H1 (cell line): ENCODE results near the gene NYAP2. TPM values are rescaled to one million over a fixed set of nuclear protein-coding genes. Genes with fewer than 3 reads are reported as not detected.

ENCODE experiments used
- CTCF ChIA-PET: fragments of 300-600 bp; sonication (Branson Sonifier 250); formaldehyde crosslinking; loops from one replicate; lab custom pipeline; 2021; ENCODE audit not compliant: partially characterized antibody; lab: Charles Lee
- POLR2A ChIA-PET: fragments of 300-600 bp; sonication (Branson Sonifier 250); formaldehyde crosslinking; loops from one replicate; lab custom pipeline; 2021; ENCODE audit warnings: inconsistent platforms; ENCODE audit not compliant: partially characterized antibody; lab: Charles Lee
- DNase-seq, 2 experiments: peaks; one replicate each; pipeline versions ENCODE4 v3.0.0 to v3.0.0-alpha.2; 2010 to 2022; ENCODE audit warnings: low spot score in 2 of 2, low read depth in 1 of 2, mixed read lengths in 1 of 2
- FAIRE-seq: peaks from 2 replicates; lab custom pipeline; 2011; peaks lifted over from hg19 to GRCh38; lab: Jason Lieb, UNC
- H2AFZ ChIP-seq: 2 replicates; pipeline ENCODE4 v1.8.1; 2012; ENCODE audit warnings: low read length, inconsistent platforms
- H2AK5ac ChIP-seq: 2 replicates; pipeline ENCODE4 v1.6.1; 2013; ENCODE audit warnings: low read depth, low read length
- H2BK120ac ChIP-seq: replicated peaks from 2 replicates; pipeline ENCODE3; 2013; ENCODE audit warnings: low read depth, low read length, inconsistent platforms
- H2BK12ac ChIP-seq: 2 replicates; pipeline ENCODE4 v1.6.1; 2013; ENCODE audit warnings: low read depth, low read length
- H2BK15ac ChIP-seq: 2 replicates; pipeline ENCODE4 v1.6.1; 2013; ENCODE audit warnings: low read length
- H2BK20ac ChIP-seq: 2 replicates; pipeline ENCODE4 v1.6.1; 2013; ENCODE audit warnings: low read length
- H2BK5ac ChIP-seq: 2 replicates; pipeline ENCODE4 v1.6.1; 2013; ENCODE audit warnings: low read depth, low read length
- H3K14ac ChIP-seq: 2 replicates; pipeline ENCODE4 v1.6.1; 2013; ENCODE audit warnings: inconsistent platforms; ENCODE audit not compliant: insufficient read length
- H3K18ac ChIP-seq: 2 replicates; pipeline ENCODE4 v1.6.1; 2013; ENCODE audit warnings: low read length; ENCODE audit errors: extremely low read depth
- H3K23ac ChIP-seq: 2 replicates; pipeline ENCODE4 v1.6.1; 2013; ENCODE audit warnings: inconsistent platforms; ENCODE audit not compliant: insufficient read length
- H3K23me2 ChIP-seq: 2 replicates; pipeline ENCODE4 v1.6.1; 2013; ENCODE audit warnings: low read depth, low read length
- H3K27ac ChIP-seq: 2 replicates; pipeline ENCODE4 v1.6.1; 2011; ENCODE audit warnings: low read depth, low read length, inconsistent platforms
- H3K27me3 ChIP-seq, 4 experiments: replicated peaks in 1 of 4; 1 replicate in 1 of 4; 2 replicates in 3 of 4; pipeline versions ENCODE4 v1.6.1 to v1.8.1; 2011 to 2013; ENCODE audit warnings: low read length in 3 of 4, mild to moderate bottlenecking in 3 of 4, inconsistent platforms in 2 of 4, mixed read lengths in 2 of 4, moderate library complexity in 1 of 4; ENCODE audit not compliant: control insufficient read depth in 3 of 4, insufficient read depth in 3 of 4; ENCODE audit errors: extremely low read depth in 1 of 4
- H3K36me3 ChIP-seq, 4 experiments: 2 replicates each; pipeline versions ENCODE4 v1.6.1 to v1.8.1; 2011 to 2013; ENCODE audit warnings: mild to moderate bottlenecking in 4 of 4, low read length in 3 of 4, moderate library complexity in 2 of 4, control low read depth in 1 of 4, inconsistent platforms in 1 of 4; ENCODE audit not compliant: insufficient read depth in 4 of 4, control insufficient read depth in 2 of 4
- H3K4ac ChIP-seq: replicated peaks from 2 replicates; pipeline ENCODE3; 2013; ENCODE audit warnings: low read length, low read depth, mixed read lengths, inconsistent platforms; ENCODE audit not compliant: insufficient read length
- H3K4me1 ChIP-seq, 4 experiments: replicated peaks in 1 of 4; 1 replicate in 1 of 4; 2 replicates in 3 of 4; pipeline versions ENCODE4 v1.6.1 to v1.8.1; 2011 to 2013; ENCODE audit warnings: low read length in 3 of 4, inconsistent platforms in 2 of 4, mixed read lengths in 1 of 4; ENCODE audit not compliant: insufficient read depth in 4 of 4, control insufficient read depth in 3 of 4
- H3K4me2 ChIP-seq, 2 experiments: 2 replicates each; pipeline versions ENCODE4 v1.6.1 to v1.8.1; 2011 to 2013; ENCODE audit warnings: low read depth in 2 of 2, low read length in 2 of 2, control low read depth in 1 of 2, inconsistent platforms in 1 of 2, mild to moderate bottlenecking in 1 of 2; ENCODE audit not compliant: insufficient read depth in 1 of 2
- H3K4me3 ChIP-seq, 4 experiments: fragments of 200-600, 300-600 bp in 1 of 4; sonication (generic), shearing (Covaris generic), sonication (Bioruptor Twin) in 1 of 4; 2 replicates each; pipeline versions ENCODE4 v1.5.1 to v1.8.1; 2011 to 2016; ENCODE audit warnings: low read length in 4 of 4, low read depth in 3 of 4, control low read depth in 2 of 4, inconsistent platforms in 2 of 4, mild to moderate bottlenecking in 2 of 4, mixed read lengths in 1 of 4, moderate library complexity in 1 of 4; ENCODE audit not compliant: insufficient read depth in 2 of 4; ENCODE audit errors: extremely low read depth in 1 of 4
- H3K56ac ChIP-seq: replicated peaks from 2 replicates; pipeline ENCODE3; 2013; ENCODE audit warnings: low read depth, mild to moderate bottlenecking, mixed read lengths, low read length, inconsistent platforms; ENCODE audit not compliant: insufficient read length
- H3K79me1 ChIP-seq: 2 replicates; pipeline ENCODE4 v1.6.1; 2013; ENCODE audit warnings: low read depth, low read length, control low read depth
- H3K79me2 ChIP-seq, 2 experiments: 2 replicates each; pipeline versions ENCODE4 v1.6.1 to v1.8.1; 2012 to 2013; ENCODE audit warnings: low read length in 2 of 2, mild to moderate bottlenecking in 2 of 2, inconsistent platforms in 1 of 2; ENCODE audit not compliant: insufficient read depth in 2 of 2, control insufficient read depth in 1 of 2
- H3K9ac ChIP-seq, 4 experiments: replicated peaks in 1 of 4; 1 replicate in 1 of 4; 2 replicates in 3 of 4; pipeline versions ENCODE4 v1.6.1 to v1.8.1; 2011 to 2013; ENCODE audit warnings: low read depth in 3 of 4, low read length in 3 of 4, control low read depth in 2 of 4, mild to moderate bottlenecking in 2 of 4, moderate library complexity in 2 of 4, inconsistent platforms in 1 of 4; ENCODE audit errors: extremely low read depth in 1 of 4
- H3K9me3 ChIP-seq, 2 experiments: 2 replicates each; pipeline versions ENCODE4 v1.6.1 to v1.8.1; 2012 to 2013; ENCODE audit warnings: mild to moderate bottlenecking in 2 of 2, moderate library complexity in 2 of 2, control low read depth in 1 of 2, inconsistent platforms in 1 of 2, low read depth in 1 of 2, low read length in 1 of 2, mixed read lengths in 1 of 2; ENCODE audit not compliant: insufficient read depth in 2 of 2
- H4K20me1 ChIP-seq, 2 experiments: replicated peaks in 1 of 2; 2 replicates each; pipeline versions ENCODE3 to v1.8.1; 2011 to 2013; ENCODE audit warnings: inconsistent platforms in 2 of 2, low read length in 2 of 2, mild to moderate bottlenecking in 1 of 2; ENCODE audit not compliant: insufficient read depth in 2 of 2, control insufficient read depth in 1 of 2
- H4K5ac ChIP-seq: 2 replicates; pipeline ENCODE4 v1.6.1; 2013; ENCODE audit warnings: low read length, low read depth, mixed read lengths, inconsistent platforms; ENCODE audit not compliant: insufficient read length
- H4K8ac ChIP-seq: 2 replicates; pipeline ENCODE4 v1.8.0; 2013; ENCODE audit warnings: mild to moderate bottlenecking, moderate library complexity, low read length, inconsistent platforms; ENCODE audit not compliant: insufficient read depth; ENCODE audit errors: extremely low read depth
- H4K91ac ChIP-seq: replicated peaks from 2 replicates; pipeline ENCODE3; 2013; ENCODE audit warnings: low read length, mixed read lengths, inconsistent platforms; ENCODE audit not compliant: insufficient read length
- ASH2L ChIP-seq: fragments of 200-600, 300-600 bp; sonication (generic); IDR thresholded peaks from one replicate; pipeline ENCODE4 v1.7.1; 2017; ENCODE audit warnings: low read length
- CREB1 ChIP-seq: IDR thresholded peaks from 2 replicates; pipeline ENCODE4 v1.6.1; 2012; ENCODE audit warnings: inconsistent platforms
- EGR1 ChIP-seq: IDR thresholded peaks from 2 replicates; pipeline ENCODE4 v1.6.1; 2011; ENCODE audit warnings: low read depth, low read length, borderline replicate concordance
- GABPA ChIP-seq: IDR thresholded peaks from 2 replicates; pipeline ENCODE4 v1.6.1; 2011; ENCODE audit warnings: mild to moderate bottlenecking, low read length, moderate library complexity, borderline replicate concordance; ENCODE audit not compliant: insufficient read depth
- HDAC6 ChIP-seq: IDR thresholded peaks from one replicate; pipeline ENCODE4 v1.7.1; 2012; ENCODE audit warnings: low read depth, mild to moderate bottlenecking, inconsistent platforms, low read length, moderate library complexity
- KDM5A ChIP-seq: fragments of 200-600 bp; IDR thresholded peaks from 2 replicates; pipeline ENCODE4 v1.7.1; 2012; ENCODE audit warnings: mild to moderate bottlenecking, low read length, inconsistent platforms, mixed read lengths
- PHF8 ChIP-seq: fragments of 200-600 bp; sonication (generic); conservative IDR thresholded peaks from 2 replicates; pipeline ENCODE4 v1.7.1; 2012; ENCODE audit warnings: low read depth, mild to moderate bottlenecking, inconsistent platforms, low read length, moderate library complexity
- SAP30 ChIP-seq: fragments of 300-600 bp; sonication (generic); IDR thresholded peaks from 2 replicates; pipeline ENCODE4 v1.7.1; 2012; ENCODE audit warnings: low read length, moderate library complexity, mild to moderate bottlenecking, inconsistent platforms; ENCODE audit not compliant: insufficient read depth, insufficient replicate concordance
- SIRT6 ChIP-seq: IDR thresholded peaks from one replicate; pipeline ENCODE4 v1.7.1; 2012; ENCODE audit warnings: low read length, inconsistent platforms
- SIX5 ChIP-seq: IDR thresholded peaks from 2 replicates; pipeline ENCODE4 v1.6.1; 2011; ENCODE audit warnings: mild to moderate bottlenecking, low read depth, low read length
- SP4 ChIP-seq: IDR thresholded peaks from 2 replicates; pipeline ENCODE4 v1.6.1; 2012; ENCODE audit warnings: low read length, inconsistent platforms
- TAF7 ChIP-seq: optimal IDR thresholded peaks from 2 replicates; pipeline ENCODE3; 2011; ENCODE audit warnings: low read depth, mild to moderate bottlenecking, inconsistent platforms, low read length, moderate library complexity, borderline replicate concordance
- TEAD4 ChIP-seq: IDR thresholded peaks from 2 replicates; pipeline ENCODE4 v1.6.1; 2012; ENCODE audit warnings: low read depth, low read length, inconsistent platforms, mixed read lengths
- WGBS, 2 experiments: shearing (Covaris generic) in 1 of 2; methylation state at CpG; one replicate each; pipeline versions ENCODE4 v1.1.6 to v1.1.7; 2013 to 2015; ENCODE audit warnings: low lambda C conversion rate in 2 of 2, mixed read lengths in 2 of 2, inconsistent platforms in 1 of 2, low coverage in 1 of 2, missing lambda C conversion rate in 1 of 2; ENCODE audit not compliant: insufficient replicate concordance in 2 of 2, insufficient coverage in 1 of 2, insufficient read length in 1 of 2; ENCODE audit errors: extremely low coverage in 1 of 2, missing lambda C conversion rate in 1 of 2; 5-methylcytosine and 5-hydroxymethylcytosine counted together
- polyA plus RNA-seq, 7 experiments: library from polyadenylated mRNA; depleted of rRNA in 3 of 7; stranded (reverse) in 5 of 7; unstranded in 2 of 7; fragments of >200 nt in 5 of 7; fragments of 200-250 nt in 2 of 7; gene quantifications; 1 replicate in 5 of 7; 2 replicates in 1 of 7; 4 replicates in 1 of 7; pipeline versions ENCODE4 v1.2.1 to v1.2.3, GENCODE V29; 2011 to 2013; ENCODE audit warnings: missing spikeins in 2 of 7, mixed read lengths in 2 of 7
- total RNA-seq: library from RNA; stranded (reverse); fragmentation: NEBNext Ultra II Directional; extraction: Animal tissue kit (Norgen Biotek cat#: 25700); gene quantifications from 2 replicates; pipeline ENCODE4 v1.2.1, GENCODE V29; 2021

NYAP2 gene
- total and polyA plus RNA-seq, 2 of the 8 experiments (the other 6 are each of a cell fraction or from before 2014, with no cell fraction given), result not detected

DNA sequence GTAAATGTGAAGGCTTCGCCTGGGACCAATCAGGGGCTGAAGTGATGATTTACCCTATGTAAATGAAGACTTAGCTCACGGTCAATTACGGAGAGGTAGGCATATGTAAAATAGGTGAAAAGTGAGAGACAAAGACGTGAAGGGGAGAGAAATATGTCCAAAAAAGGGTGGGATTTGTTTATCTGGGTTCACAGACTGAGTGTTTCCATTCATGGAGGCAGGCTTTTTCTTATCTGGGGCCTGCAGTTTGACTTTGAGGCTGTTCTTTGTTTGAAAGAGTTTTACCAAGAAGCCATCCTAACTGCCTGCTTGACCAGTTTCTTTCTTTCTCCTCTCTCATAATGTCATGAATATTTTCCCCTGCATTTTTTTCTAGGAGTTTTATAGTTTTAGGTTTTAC, 202.7 kb downstream of the NYAP2 start:
- no peak overlapping the region for H3K23ac ChIP-seq
- no peak overlapping the region for H2BK5ac ChIP-seq
- 97% methylated on average over 4 of the region's 4 CpGs; no CpG with 5 or more reads in 1 of the 2 experiments for WGBS, 2 experiments
- FAIRE-seq (no peak), DNase-seq (no peak)
- H2BK12ac ChIP-seq, result no peak overlapping the region
- no peak overlapping the region for H2AK5ac ChIP-seq
- no peak overlapping the region for H3K4me2 ChIP-seq
- H3K27ac ChIP-seq, result no peak overlapping the region
- no peak overlapping the region for H3K4ac ChIP-seq
- no peak overlapping the region for H4K5ac ChIP-seq
- H2BK20ac ChIP-seq, result no peak overlapping the region
- H3K4me3 ChIP-seq, result no peak overlapping the region
- 0 out of 2 replicates have a peak overlapping the region, but pooled peaks have one; percentile 79 for H2AFZ ChIP-seq
- no peaks in the 10 kb centered on the region for H3K27me3 ChIP-seq
- no peaks in the 10 kb centered on the region for H3K79me1 ChIP-seq
- no peak overlapping the region for H3K56ac ChIP-seq
- no peaks in the 10 kb centered on the region for H3K36me3 ChIP-seq
- TF ChIP-seq KDM5A (no peak), ASH2L (no peak), PHF8 (no peak), CREB1 (no peak), SP4 (no peak), TAF7 (no peak), SAP30 (no peak), HDAC6 (no peak), TEAD4 (no peak), SIX5 (no peak), EGR1 (no peak), GABPA (no peak), SIRT6 (no peak)
- ChIA-PET POLR2A (no interaction called here), CTCF (no interaction called here)
- H3K14ac ChIP-seq, result no peak overlapping the region
- H3K9me3 ChIP-seq, result no peaks in the 10 kb centered on the region
- H3K79me2 ChIP-seq, result no peaks in the 10 kb centered on the region
- H3K9ac ChIP-seq, result no peak overlapping the region
- H2BK120ac ChIP-seq, result no peak overlapping the region
- no peaks in the 10 kb centered on the region for H4K20me1 ChIP-seq
- no peaks in the 10 kb centered on the region for H3K23me2 ChIP-seq
- no peak overlapping the region for H4K91ac ChIP-seq
- no peak overlapping the region for H3K18ac ChIP-seq
- no peak overlapping the region for H2BK15ac ChIP-seq
- H3K4me1 ChIP-seq, result no peaks in the 10 kb centered on the region
- H4K8ac ChIP-seq, result no peak overlapping the region
